G401.6 (cell line): Measurements from ENCODE around the gene MAPK13.
"Not testable (repeated sequence)": the region's sequence is repeated elsewhere in the genome, so short reads cannot be mapped to it uniquely, and the experiment has no call there.

Experiments
- FAIRE-seq: peaks from 2 replicates; lab custom pipeline; 2012; peaks lifted over from hg19 to GRCh38; lab: Jason Lieb, UNC

Gene MAPK13

DNA sequence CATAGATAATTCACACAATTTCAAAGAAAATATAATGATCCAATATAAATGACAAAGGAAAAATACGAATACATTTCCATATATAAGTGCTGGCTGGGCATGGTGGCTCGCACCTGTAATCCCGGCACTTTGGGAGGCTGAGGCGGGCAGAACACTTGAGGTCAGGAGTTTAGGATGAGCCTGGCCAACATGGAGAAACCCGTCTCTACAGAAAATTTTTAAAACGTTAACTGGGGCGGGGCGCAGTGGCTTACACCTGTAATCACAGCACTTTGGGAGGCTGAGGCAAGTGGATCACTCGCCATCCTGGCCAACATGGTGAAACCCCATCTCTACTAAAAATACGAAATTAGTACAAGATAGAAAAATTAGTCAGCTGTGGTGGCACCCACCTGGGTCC, 14.9 kb upstream of the MAPK13 start:
- no peak for FAIRE-seq

DNA sequence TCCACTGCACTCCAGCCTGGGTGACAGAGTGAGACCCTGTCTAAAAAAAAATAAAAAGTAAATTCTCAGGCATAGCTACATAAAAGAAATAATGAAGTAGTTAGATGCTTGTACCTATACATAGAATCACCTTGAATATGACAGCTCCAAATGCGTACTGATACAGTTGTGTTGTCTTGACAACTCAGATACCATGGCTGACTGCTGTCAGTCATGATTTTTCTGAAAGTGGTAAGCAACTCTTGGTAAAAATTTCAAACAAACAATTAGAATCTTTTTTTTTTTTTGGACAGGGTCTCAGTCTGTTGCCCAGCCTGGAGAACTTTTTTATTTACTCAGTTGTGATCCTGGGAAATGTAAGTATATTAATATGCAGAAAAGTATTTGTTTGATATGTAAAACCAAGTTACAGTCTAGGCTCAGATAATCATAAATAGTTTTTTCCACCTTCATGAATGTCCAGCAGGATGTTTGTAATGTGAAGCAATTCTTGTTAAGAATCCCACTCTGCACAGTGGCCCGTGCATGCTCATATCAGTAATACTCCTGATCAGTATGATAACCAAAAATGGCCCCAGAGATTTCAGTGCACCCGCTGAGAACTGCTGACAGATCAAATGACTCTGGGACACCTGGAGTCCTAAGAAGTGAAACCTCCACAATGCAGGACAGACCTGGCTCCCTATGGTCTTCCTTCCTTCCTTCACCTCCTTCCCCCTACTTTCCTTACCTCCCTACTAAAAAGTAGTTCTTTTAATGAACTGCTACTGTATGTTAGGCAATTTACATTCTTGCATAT, 14.0 kb upstream of the MAPK13 start:
- FAIRE-seq = no peak

DNA sequence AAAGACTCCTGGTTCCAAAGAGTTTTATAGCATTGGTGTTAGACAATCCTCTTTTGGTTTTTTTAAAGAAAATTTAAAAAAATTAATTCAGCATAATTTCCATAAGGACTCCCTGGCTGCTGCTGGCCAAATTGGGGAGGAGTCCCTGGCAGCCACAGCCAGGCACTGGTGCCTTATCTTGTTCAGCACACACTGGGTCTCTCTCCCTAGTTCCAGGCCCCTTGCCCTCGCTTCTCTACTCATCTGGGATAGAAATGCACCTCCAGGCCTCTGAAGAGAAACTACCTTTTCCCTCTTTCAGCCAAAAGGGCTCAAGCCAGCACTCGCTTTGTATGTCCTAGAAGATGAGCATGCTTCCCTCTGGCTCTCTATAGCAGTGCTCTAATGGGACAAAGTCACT, 13.4 kb upstream of the MAPK13 start:
- no peak for FAIRE-seq

DNA sequence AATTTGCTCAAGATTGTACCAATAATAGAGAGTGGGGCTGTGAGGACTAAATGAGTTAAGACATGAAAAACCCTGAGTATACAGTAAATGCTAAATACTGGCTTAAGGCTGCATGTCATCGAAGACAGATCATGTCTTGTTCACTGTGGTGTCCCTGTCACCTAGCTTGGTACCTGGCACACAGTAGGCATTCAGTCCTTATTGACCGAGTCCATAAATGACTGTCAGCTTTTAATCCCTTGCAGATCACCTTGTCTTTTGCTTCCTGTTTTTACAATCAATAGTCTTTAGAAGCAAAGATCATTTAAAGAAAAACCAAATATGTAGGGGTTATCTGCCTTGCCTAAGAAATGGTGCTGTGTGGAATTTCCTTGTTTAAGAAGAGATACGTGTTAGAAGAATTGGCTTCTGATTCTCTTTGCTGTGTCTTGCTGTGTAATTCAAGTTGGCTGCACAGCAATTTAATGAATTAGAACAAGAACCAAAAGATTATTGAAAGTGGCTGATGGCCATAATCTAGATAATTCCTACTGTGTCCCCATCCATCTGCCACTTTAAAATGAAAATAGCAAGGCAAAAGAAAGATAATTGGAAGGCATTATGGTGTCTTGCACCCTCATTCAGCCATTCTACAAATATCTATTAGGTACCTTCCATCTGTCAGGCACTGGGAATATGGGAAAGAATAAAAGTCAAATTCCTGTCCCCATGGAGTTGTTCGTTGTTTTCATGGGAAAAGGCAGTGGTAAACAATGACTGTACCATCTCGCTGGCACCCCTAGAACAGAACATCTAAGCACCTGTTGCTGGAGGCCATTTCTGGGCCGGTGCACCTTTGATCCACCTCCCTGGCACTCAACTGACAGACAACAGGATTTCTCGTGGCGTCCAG, 12.4 kb upstream of the MAPK13 start:
- FAIRE-seq = no peak

DNA sequence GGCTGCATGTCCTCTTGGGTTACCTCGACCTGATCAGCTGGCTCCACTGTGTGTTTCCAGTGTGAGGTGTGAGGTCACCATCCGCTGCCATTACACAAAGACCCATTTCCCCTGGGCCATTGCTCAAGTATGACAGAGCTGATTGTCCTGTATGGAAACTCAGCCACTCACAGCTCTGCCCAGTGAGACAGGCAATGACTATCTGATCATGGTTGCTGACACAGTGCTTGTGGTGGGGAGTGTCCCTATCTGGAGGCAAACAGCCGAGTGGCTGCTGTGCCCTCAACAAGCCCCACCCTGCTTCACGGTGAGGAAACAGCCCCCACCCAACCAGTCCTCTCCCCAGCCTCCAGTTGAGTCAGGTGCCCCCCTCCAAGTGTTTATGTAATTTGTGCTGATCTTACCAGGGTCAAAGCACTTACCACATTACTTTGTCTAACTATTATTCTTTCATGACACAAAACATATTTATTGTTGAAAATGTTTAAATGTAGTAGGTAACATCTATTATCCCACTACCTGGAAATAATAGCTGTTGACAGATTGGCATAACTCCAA, 11.7 kb upstream of the MAPK13 start:
- no peak for FAIRE-seq

DNA sequence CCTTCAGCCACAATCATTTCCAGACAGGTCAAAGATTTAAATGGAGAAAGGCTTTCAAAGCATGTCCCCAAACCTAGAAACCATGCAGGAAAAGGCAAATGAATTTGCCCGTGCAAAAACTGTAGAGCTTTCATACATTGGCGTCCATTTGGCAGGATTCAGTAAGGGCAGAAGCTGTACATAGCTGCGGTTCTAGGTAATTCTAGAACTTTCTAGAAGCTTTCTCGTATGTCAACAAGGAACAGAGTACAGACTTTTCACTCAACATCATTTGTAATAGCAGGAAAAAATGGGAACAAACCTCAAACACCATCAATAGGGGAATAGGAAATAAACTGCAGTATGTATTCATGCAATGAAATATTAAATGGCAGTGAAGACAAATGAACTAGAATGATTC, 11.1 kb upstream of the MAPK13 start:
- no peak for FAIRE-seq

DNA sequence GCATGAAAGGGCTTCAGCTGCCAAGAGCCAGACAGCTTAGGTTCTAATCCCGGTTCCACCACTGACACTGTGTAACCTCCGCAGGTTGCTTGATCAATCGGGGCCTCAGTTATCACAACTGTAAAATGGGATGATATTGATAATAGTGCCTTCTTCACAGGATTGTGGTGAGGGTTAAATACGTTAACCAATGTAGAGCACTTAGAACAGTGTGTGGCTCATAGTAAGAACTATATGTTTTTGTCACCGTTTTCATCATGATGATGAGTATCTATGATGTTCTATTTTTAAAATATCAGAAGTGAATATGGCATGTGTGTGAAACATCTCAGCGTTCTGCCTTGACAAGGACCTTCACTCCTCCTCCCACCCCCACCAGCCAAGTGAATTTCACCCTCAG, 10.3 kb upstream of the MAPK13 start:
- FAIRE-seq = no peak

DNA sequence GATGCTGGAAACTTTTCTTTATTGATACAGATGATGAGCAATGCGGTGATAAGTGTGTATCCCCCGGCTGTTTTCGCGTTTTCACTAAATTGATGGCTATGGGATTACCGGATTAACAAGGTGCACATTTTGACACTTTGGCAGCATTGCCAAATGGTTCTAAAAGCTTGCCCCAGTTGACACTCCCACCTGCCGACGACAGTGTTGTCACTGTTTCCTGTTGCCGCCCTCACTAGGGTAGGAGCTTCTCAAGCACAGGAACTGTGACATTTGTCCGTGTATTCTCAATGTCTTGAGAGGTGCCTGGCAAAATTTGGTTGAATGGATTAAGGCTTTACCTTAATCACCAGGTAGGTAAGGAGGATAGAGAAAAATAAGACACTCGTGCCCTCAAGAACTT, 9.8 kb upstream of the MAPK13 start:
- FAIRE-seq = no peak

DNA sequence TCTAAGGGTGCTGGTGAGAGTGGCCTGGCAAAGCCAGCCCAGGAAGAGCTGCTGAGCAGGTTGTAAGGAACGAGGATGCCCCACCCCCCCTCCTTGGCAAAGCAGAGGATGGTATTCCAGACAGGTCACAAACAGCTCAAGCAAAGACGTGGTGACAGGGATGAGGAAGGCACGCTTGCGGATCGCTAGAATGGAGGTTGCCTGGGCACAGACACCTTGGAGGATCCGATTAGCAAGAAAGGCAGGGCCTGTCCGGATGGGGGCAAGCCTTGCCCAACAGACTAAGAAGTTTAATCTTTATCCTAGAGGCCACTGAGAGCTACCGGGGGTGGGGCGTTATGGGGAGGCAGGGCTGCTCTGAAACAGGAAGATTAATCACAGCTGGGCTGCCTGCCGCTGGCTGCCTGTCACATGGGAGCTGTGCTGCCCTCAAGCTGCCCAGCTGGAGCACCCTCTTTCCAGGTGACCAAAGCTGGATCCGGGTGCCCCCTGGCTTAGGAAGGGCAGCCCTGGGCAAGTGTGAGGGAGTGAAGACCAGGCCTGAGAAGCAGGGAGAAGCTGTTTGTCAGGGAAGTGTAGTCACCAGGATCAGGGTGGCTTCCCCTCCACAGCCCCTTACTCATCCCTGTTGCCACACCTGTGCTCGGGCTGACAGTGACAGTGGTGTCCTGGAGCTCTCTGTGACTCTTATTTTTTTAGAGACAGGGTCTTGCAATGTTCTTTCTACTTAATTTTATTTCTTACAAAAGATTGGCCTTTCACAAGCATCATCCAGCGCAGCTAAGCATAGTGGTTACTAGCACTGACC, 9.1 kb upstream of the MAPK13 start:
- no peak for FAIRE-seq

DNA sequence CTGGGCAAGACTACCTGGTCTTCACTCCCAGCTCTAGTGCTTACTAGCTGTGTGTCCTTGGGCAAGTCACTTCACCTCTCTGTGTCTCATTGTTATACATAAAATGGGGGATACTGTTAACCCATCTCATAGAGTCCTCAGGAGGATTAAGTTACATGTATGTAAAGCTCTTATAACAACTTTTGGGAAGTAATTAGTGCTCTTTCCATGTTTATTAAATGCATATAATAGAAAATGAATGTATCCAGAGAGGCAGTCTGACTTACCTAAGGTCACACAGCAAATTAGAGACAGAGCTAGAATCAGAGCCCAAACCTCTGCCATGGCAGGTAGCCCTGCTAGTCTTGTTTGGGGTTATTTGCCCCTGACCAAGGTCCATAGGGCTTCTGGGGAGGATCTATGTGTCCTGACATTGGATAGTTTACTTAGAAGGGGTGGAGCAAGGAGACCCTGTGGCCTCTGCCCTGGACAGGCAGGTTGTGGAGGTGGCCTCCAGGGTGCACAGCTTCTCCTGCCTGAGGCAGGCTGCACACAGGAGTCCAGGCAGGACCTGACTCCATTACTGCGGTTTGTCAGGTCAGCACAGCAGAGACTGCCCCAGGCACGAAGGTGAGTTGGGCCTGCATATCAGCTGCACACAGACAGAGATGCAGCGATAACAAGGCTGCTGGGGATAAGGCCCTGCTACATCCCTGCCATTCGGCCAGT, 8.4 kb upstream of the MAPK13 start:
- no peak for FAIRE-seq

DNA sequence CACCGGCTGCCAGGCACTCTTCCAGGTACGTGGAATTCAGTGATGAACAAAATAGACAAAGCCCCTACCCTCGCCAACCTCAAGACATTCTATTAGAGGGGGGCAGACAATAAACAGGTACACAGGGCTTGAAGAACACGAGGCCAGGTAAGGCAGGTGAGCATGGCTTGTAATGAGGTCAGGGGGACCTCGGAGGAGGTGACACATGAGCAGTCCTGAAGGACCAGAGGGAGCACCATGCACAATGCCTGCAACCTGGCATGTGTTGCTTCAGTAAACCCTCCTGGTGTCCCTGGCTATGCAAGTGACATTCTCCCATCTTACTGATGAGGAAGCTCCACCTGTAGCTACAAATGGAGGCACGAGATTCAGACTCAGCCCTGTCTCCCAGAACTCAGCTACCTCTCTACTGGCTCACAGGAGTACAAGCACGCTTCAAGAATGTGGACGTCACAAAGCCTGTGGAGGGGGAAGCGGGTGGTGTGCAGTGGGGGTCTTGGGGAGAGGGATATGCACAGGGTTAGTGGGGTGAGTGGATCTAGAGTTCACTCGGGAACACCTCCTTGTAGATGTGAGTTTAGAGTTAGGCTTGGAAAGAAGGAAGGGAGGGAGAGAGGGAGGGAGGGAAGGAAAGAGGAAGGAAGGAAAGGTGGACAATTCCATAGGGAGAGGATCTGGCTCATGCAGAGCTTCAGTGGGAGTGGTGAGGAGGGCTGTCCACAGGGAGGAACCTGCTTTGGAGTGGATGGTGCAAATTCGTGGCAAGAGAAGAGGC, 7.6 kb upstream of the MAPK13 start:
- no peak for FAIRE-seq

DNA sequence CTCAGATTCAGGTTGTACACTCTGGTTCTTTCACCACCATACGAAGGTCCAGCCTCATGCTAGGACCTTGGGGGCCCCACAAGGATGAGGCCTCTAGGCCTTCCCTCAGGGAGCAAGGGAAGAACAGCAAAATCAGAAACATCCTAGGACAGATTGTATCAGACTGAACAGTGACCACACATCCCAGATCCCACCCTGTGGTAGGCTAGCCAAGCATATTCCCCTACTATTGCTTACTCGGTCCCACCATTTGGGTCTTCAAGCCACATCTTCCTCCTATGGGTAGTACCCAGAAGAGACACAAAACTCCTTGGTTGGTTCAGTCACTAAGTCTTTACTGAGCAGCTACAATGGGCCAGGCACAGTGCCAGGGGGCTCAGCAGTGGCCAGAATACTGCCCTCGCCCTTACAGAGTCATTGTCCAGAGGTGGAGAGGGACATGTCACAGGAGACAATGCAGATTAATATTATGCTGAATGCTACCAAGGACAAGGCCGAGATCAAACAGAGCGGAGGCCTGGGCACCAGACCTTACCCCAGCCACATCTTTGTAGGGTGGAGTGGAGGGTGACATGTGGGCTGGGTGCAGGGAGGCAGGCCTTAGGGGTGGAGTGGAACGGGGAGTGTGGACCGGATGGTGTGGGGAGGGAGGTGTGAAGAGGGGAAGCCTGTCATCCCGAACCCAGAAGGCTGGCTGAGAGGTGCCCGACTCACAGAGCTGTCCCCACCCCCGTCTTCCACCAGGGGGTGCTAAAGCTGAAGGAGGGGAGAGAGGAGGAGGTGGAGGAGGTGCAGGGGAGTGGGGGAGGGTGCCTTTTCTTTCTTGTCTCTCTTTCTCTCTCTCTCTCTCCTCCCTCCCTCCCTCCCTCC, 6.8 kb upstream of the MAPK13 start:
- no peak for FAIRE-seq

DNA sequence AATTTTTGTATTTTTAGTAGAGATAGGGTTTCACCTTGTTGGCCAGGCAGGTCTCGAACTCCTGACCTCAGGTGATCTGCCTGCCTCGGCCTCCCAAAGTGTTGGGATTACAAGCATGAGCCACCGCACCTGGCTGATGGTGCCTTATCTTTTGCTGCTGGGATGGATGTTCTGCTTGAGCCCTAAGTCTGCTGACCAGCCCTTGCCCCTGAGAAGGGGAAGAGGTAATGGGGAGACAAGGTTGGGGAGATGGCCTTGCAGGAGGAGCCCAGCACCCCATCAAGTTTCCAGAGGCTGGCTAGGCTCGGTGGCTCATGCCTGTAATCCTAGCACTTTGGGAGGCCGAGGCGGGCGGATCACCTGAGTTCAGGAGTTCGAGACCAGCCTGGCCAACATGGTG, 6.0 kb upstream of the MAPK13 start:
- not testable (repeated sequence) for FAIRE-seq

DNA sequence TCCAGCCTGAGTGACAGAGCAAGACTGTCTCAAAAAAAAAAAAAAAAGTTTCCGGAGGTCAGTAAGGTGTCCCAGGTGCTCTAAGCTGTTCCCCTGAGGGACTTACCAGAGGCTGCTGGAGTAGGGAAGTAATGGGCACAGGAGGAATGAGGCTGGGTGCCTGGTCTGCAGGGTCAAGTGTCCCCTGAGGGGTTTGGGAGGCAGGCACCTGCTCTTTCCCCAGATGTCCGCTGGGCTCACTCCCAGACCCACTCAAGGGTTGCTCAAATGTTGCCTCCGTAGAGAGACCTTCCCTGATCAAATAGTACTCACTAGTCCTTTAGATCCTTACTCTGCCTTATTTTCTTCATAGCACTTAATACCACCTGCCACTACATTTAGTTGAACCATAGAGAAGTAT, 5.4 kb upstream of the MAPK13 start:
- no peak for FAIRE-seq

DNA sequence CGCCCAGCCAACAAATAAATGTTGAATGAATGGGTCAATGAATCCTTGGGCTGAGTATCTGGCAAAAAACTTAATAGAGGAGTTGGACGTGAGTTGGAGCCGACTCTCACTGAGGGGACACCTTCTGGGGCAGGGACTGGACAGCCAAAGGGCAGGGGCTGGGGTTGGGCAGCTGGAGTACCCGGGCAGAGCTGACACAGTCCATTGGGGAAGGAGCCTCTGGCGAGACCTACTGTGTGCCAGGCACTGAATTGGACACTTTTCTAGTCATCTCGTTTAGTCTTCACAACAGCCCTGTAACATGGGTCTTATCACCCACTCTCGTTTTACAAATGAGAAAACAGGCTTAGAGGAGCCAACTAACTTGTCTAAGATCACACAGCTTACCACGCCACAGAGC, 4.7 kb upstream of the MAPK13 start:
- no peak for FAIRE-seq

DNA sequence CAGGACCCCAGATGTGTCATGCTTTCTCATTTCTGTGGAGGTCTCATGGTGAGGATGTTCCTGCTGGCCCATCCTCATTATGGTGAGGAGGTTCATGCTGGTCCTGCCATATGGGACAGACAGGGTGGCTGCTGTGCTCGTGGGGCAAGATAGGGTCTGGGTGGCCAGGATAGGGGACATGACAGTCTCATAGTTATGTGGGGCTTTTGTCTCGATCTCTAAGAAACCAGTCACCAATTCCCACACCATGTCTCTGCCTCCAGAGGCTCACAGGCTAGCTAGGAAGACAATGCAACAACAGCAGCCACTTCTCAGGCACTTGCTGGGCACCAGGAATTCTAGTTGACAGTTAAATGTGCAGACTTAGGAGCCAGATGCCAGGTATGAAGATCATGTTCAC, 4.2 kb upstream of the MAPK13 start:
- no peak for FAIRE-seq

DNA sequence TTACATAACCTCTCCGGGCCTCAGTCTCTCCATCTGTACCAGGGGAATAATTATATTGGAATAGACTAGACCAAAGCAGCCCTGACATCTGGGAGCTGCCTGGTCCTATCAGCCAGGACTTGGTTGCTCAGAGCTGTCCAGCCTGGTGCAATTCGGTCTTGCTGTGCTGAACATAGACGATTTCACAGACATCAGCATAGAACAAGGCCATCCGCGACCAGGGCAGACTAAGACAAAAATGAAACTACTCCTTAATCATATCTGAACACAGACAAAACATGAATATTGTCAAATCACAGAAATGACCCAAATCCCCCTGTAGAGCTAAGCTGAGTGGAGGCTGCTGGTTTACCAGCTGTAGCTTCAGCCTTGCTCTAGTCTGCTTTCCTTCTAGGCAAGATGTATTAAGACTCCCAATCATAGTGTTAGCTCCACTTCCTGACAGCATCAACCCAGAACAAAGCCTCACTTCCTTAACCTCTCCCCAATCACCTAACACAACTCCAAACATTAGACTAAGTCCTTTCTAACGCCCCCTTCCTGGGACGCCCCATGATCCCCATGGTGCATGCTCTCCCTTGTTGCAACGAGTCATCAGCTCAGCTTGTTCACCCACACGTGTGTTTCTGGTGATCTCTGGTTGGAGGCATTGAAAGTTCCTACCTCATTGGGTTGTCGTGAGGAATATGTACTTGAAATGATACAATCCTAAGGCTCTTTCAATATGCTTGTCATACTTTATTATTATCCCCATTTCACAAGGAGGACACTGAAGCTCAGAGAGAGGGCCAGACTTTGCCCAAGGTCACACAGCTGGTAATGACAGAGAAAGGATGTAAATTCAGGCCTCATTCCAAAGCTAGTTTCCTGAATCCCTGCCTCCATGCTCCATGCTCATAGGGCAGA, 3.5 kb upstream of the MAPK13 start:
- no peak for FAIRE-seq

DNA sequence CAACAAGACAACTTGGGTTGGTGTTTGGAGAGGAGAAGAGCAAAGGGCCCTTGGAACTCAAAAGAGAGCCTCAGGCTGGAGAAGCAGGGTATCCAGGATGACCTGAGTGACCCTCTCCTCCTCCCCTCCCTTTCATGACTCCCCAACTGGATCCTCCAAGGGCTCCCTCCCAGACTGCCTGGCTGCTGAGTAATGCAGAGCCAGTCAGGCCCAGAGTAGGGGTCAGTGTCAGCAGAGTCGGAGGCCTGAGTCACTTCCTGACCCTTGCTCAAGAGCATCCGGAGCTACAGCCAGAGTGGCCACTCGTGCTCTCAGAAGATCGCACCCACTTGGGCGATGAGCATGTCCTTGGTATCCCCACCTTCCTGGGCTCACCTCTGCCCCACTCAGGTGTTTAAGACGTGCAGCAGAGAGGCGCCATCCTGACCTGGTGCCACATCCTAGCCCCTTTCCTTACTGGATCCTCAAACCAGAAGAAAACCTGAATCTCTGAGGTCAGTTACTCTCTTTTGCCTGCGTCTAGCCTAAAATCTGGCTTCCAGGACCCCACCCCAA, 2.8 kb upstream of the MAPK13 start:
- no peak for FAIRE-seq

DNA sequence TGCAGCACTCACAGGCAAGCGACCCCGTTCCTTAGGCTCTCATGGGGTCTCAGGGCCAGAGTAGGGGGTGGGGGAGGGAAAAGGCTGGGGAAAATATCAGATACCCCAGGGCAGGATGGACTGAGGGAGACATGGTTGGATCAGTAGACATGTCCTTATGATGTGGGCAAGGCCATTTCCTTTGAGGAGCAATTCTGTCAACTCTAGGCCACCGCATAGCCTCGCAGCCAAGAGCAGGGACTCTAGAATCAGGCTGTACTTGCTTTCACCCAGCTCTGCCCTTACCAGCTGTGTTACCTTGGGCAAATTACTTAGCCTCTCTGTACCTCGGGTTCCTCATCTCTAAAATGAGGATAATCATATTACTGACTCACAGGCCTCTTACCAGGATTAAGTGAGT, 2.2 kb upstream of the MAPK13 start:
- FAIRE-seq = no peak
